GM19351 (cell line): ENCODE data around the gene HAO2.
"Not testable (repeated sequence)": the region's sequence is repeated elsewhere in the genome, so short reads cannot be mapped to it uniquely, and the experiment has no call there.

Source experiments
- ATAC-seq: cut with Tn5 transposase; IDR thresholded peaks from one replicate; pipeline ENCODE4 v1.9.1; 2021; ENCODE audit warnings: mild to moderate bottlenecking, moderate library complexity; ENCODE audit not compliant: unreplicated experiment

The HAO2 gene

DNA sequence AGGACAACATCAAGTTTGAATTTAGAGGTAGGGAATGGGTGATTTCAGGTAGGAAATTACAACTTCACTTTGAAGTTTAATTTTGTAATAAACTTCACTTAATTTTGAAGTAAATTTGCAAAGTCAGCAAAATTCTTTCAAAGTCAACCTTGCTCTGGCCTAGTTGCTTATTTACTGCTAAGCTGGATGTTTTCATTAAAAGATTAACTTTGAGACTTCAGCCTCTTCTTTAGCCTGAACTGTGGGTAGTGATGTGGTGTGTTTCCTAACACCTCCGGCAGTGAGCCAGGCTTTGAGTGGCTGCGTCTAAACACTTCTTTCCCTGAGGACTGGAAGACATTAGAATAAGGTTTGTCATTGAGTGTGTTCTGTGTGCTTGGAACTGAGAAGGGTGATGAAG, at the start of gene HAO2:
HAO2 (plus strand) TSS at position 232 of the 400 bp plus-strand sequence. CDS start 12,301 bp downstream, outside the sequence.
- no peak for ATAC-seq

DNA sequence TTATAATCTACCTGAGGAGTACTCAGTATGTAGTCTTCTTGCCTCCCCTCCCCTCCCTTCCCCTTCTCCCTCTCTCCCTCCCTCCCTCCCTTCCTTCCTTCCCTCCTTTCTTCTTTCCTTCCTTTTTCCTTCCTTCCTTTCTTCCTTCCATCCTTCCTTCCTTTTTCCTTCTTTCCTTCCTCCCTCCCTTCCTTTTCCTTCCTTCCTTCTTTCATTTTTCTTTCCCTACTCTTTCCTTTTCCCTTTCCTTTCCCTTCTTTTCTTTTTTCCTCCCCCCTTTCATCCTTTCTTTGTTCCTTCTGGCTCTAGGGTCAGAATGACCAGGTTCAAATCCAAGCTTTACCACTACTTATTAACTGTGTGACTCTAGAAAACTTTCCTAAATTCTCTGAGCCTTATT, 48.5 kb upstream of the HAO2 start:
- ATAC-seq = no peak

DNA sequence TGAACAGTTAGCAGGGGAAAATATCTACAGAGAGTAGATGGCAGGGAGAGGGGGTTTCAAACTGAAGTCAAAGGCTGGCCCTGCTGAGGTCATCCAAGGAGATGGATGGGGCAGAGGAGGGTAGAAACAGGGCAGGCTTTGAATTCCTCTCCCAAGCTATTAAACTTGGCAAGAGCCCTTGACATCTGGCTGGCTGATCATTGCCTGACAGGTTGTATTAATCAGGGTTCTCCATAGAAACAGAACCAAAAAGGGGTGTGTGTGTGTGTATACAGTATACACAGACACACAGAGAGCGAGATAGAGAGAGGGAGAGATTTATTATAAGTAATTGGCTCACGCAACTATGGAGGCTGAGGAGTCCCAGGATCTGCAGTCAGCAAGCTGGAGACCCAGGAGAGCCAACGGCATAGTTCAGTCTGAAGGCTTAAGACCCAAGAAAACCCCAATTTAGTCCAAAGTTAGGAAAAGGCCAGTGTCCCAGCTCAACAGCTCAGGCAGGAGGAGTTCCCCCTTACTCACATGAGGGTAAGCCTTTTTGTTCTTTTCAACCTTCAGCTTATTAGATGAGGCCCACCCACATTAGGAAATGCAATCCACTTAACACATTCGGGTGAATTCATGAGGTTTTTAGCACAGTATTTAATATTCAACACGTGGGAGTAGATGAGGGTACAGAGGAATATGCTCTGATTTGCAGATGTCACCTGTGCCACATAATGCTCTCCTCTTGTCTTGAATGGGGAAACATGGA, 46.7 kb upstream of the HAO2 start:
- ATAC-seq = no peak

DNA sequence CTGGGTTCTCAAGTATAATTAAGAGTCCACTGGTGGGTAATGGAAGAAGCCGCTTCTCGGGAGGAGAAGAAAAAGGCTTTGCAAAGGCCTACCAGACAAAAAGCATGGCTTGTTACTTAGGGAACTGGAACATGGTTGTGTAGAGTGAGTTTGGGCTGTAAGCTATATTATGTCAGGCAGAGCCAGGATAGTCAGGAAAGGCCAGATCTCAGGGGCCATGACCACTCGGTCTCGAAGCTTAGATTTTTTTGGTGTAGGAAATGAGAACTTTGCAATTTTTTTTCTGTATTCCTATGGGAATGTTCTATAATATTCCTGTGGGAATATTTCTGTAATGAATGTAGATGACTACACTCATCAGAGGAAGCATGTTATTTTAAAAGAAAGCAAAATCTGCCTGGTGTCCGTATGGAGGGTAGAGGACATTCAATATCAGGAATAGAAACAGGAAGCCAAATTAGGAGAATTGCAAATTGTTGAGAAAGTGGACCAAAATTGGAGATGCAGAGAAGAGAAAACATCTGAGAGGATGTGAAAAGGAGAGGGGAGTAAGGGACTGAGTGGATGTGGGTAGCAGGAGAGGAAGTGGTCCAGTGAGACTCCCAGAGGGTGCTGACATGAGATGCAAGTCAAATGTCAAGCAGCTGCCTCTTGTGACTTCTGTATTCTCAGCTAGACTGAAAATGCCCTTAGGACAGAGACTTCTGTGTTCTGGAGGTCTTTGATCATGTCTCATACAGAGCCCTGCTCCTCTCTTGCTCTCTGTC, 45.2 kb upstream of the HAO2 start:
- peak; percentile 88 for ATAC-seq

DNA sequence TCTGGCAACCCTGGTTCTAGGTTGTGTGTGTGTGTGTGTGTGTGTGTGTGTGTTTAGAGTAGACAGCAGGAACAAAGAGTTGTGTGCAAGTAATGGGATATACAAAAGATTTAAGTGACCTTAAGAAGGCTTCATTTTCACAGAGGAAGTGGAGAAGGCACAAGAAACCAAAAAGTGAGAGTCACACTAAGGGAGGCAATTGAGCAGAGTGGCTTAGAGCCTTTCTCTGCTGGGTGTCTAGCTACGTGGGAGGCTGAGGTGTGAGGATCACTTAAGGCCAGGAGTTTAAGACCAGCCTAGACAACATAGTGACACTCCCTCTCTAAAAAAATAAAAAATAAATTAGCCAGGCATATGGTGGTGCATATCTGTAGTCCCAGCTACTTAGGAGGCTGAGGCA, 44.4 kb upstream of the HAO2 start:
- ATAC-seq = peak; percentile 39

DNA sequence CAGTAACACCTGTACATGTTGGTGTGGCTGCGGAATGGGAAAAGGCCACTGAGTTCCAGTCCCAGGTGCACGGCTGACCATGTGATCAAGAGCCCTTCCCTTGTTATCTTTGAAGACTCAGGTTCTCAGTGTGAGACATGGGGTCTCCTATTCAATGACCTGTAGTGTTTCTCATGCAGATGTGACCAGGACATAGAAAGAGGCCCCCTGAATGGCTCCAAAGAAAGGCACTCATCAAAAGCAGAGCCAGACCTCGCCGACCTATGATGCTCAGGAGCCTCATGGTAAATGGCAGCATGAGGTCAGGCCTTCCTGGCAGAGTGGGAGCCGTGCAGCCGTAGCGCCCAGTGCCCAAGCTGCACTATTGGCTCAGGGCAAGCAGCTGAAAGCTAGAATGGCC, 42.3 kb upstream of the HAO2 start:
- ATAC-seq = no peak

DNA sequence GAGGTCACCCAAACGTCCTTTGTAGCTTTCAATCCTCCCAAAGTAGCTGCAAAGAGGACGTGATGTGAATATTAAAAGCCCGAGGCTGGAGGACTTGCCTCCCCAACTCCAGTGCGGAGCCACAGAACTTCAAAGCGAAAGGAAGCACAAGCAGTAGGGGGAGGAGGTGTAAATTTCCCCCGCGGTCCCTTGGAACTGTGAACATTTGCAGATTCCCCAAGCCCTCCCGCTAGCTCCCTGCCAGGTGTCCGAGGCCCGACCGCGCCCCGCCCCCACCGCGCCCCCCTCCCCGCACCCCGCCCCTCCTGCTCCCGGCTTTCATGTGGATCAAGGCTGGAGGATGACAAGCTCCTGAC, 41.5 kb upstream of the HAO2 start:
- no peak for ATAC-seq

DNA sequence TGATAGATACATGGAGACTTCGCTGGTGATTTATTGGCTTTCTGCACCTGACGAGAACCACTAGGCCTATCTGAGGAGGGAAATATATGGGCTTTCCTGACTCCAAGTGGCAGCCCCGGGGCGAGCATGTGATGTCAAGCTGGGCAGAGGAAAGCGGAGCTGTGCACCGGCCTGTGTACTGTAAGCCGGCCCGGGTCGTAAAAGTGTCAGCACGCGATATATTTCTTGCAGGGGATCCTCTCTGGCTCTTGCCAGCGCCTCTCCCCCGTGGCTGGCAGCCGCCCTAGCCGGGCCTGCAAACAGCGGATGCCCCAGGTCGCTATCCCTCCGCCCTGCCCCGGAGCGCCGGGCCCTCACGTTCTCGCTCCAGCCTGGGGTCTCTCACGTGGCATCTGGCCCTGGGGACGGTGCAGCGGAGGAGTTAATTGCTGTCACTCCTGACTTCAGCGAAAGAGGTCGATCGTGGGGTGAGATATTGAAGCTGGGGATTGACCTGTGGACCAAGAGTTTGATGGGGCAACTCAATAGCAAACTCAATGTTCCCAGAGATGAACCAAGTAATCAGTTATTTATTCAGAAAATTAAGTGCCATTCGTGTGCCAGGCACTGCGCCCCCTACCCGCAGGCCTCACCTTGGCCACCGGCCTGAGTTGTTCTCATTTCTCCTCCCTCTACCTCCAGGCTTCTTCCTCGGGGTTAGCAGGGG, 41.0 kb upstream of the HAO2 start:
- ATAC-seq = no peak

DNA sequence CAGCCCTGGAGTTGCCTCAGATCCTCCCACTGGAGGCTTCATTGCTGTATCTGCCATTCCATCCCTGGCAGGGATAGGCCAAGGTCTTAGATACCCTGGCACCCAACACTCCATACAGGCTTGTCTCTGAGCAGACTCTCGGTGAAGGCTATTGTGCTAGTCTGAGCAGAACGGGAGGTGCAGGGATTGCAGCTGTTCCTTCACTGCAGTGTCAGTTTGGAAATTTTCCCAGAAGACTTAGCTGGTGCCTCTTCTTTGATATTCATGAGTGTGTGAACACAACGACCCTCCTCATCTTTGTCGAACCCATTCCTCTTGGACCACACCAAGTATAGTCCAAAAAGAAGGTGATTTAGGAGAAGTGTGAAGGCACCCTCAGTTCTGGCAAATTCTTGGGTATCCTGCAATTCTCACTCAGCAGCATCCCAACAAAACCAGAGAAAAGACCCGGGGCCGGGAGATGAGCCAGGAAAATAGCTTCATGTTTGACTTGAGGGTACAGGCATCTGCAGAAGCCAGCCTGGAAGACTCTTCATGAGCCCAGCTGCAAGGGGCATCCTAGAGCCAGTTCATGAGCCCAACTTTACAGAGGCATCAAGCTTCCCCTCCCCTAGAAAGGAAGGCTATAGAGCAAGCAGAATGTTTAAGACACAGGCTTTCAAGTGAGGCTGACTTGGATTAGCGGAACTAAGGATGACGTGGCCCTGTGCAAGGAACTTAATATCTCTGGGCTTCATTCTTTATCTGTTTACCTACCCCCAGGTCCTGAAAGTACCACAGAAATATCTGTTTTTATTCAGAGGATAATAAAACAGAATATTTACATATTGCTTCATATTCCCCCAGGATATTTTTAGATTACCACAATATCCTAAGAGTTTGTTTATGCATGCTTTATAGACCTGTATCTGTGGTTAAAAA, 38.8 kb upstream of the HAO2 start:
- ATAC-seq = no peak

DNA sequence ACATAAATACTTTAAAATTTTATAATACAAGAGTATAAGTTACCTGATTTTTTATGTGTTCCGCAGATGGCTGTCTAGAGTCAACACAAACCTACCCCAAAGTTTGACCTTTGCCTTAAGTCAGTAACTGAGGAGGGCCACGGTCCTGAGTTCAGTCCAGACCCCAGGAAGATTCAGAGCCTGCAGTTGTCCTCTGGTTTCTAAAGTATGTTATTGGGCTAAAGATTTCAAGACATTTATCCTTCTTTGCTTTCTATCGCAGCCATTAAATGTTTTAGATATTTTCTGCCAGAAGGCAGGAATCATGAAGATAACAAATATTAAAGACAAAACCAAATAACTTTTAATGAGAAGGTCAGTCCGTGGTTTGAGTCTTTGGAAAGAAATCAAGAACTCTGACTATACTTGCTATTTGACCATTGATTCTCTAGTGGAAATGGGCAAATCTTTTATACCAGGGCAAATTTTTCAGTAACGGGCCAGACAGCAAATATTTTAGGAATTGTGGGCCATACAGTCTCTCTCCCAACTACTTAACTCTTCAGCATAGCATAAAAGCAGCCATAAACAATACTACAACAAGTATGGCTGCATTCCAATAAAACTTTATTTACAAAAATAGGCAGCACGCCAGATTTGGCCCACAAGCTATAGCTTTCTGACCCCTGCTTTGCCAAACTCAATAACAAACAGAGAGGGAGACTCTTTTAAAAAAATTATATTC, 38.0 kb upstream of the HAO2 start:
- no peak for ATAC-seq

DNA sequence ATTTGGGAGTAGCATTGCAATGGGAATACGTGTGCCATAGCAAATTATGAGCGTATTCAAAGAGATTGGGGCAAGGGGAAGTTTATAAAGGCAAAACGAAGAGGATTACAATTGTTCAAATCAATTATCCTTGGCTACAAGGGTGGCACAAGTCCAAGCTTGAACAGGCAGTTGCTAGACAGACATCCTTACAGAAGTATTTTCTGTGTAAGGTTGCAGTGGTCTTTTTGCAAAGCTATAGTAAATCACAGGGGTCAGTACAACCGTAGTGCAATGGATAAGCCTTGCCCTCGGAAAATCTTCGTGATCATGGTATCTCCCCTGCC, 37.4 kb upstream of the HAO2 start:
- ATAC-seq = no peak

DNA sequence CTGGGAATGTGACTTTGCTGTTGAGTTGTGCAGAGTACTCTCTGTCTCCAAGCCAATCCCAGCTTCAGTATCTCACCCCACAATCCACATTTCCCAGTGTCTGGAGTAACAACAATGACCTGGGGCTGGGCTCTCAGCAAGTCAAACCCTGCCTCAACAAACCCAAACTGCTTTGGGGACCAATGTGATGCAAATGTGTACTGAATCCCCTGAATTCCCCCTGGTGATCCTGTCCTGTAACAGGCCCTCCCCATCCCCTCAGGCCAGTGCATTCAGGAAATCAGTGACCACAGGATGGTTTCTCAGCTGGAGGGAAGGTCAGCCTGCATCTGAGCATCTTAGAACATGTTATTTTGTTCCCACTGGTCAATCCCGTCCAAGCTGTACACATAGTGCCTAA, 36.7 kb upstream of the HAO2 start:
- ATAC-seq = no peak

DNA sequence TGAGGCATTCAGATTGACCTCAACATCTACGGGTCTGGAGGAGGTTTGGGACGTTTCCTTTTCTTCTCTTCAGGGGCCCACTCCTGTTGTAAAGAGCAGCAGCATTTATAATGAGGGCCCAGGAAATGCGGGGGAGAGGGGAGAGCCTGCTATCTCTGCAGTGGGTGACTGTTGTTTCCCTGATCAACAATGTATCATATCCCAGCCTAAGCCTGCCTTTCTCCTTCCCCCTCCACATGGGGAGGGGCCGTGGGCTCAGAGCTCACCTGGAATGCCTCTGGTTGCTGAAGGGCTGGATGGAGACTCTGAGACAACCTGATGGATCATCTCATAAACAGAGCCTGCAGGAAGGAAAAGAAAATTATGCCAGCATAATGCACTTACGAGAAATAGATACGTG, 36.0 kb upstream of the HAO2 start:
- no peak for ATAC-seq

DNA sequence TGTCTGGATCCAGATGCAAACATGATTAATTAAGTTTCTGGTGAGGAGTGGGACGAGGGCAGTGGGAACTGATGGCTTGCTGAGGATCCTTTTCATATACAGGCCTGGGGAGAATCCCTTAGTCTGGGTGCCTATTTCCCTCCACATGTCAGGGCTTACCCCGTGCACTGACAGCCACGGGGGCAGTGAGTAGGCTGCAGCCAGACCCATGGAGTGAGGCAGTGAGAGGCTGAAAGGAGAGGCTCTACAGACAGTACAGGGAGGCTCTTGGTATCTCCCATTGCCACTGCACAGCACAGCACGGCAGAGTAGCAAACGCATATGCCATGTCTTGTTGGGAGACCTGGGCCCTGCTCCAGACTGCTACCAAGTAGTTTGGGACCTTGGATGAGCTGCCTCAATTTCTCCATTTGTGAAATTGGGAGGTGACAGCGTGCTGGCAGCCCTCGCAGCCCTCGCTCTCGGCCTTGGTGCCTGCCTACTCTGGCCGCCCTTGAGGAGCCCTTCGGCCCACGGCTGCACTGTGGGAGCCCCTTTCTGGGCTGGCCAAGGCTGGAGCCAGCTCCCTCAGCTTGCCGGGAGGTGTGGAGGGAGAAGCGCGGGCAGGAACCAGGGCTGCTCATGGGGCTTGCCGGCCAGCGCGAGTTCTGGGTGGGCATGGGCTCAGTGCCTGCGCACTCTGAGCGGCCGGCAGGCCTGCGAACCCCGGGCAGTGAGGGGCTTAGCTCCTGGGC, 35.3 kb upstream of the HAO2 start:
- ATAC-seq = no peak

DNA sequence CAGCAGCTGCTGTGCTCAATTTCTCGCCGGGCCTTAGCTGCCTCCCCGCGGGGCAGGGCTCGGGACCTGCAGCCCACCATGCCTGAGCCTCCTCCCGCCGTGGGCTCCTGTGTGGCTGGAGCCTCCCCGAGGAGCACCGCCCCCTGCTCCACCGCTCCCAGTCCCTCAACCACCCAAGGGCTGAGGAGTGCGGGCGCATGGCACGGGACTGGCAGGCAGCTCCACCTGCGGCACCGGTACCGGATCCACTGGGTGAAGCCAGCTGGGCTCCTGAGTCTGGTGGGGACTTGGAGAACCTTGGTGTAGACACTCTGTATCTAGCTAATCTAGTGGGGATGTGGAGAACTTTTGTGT, 34.7 kb upstream of the HAO2 start:
- ATAC-seq = not testable (repeated sequence)

DNA sequence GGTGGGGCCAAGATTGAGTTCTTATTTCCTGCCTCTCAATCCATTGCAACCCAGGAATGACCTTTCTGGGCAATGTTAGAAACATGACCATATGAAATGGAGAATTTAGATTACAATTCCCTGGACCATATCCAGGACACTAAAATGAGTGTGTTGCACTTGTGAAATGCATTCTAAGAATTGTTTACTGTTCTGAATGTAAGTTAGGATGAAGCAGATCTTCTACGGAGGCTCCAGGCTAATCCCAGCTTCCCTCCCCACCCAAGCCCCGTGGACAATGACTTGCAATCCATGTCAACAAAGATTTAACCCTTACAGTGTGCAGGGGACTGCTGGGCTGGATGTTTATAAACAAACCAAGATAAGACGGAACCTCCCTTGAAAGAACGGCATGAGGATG, 31.7 kb upstream of the HAO2 start:
- no peak for ATAC-seq

DNA sequence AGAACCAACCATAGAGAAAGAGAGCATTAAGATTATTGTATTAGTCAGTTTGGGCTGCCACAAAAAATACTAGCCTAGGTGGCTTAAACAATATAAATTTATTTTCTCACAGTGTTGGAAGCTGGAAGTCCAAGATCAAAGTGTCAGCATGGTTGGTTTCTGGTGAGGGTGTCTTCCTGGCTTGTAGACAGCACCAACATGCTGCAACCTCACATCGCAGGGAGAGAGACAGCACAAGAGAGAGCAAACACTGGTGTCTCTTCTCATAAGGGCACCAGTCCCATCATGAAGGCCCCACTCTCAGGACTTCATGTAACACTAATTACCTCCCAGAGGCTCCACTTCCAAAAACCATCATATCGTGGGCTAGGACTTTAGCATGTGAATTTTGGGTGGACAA, 30.6 kb upstream of the HAO2 start:
- no peak for ATAC-seq

DNA sequence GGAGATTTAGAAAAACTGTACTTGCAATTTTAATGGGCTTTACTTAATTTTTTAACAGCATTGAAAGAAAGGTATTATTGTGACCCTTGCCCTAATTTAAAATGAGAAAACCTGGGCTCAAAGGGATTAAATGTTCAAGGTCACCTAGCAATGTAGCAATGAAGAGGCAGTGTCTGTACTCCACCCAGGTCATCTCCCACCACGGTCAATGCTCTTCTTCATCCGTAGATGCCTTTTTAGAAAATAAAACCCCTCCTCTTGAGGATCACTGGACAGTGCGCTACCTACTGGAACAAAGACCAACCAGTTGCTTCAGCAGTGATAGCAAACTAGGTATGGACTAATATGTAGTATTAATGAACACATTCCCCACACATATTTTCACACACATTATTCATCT, 29.8 kb upstream of the HAO2 start:
- no peak for ATAC-seq

DNA sequence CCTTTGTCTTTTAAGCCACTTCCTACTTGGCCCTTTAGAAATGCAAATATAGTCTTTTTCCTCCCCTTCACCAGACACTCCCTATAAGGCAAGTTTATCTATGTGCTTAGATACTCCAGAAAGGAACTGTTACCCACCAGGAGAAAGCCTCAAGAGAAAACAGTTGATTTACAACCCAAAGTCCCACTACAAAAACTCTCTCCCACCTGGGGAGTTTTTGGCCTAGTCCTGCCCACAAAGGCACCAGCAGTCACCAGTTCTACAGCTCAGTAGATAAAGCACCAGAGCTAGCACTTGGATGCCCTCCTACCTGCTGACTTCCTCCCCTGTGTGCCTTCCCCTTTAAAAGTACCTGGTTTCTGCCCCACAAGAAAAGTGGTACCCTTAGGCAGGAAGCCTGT, 27.7 kb upstream of the HAO2 start:
- no peak for ATAC-seq
